ENCODE results near the gene FBLN2.

Gene FBLN2

GRCh38 chr3:13507570-13508339 is 41.2 kb upstream of the FBLN2 start:
- H3K79me2 ChIP-seq (ENCODE audit: insufficient read depth, low read depth): no peaks in the 10 kb centered on the region
- H4K20me1 ChIP-seq (ENCODE audit: insufficient read depth): no peaks in the 10 kb centered on the region
- no peaks in the 10 kb centered on the region for H3K27me3 ChIP-seq (ENCODE audit: insufficient read depth, low read depth)
- TF ChIP-seq CTCF (conservative IDR thresholded peaks at IDR 0.05; ENCODE audit: low read depth, low read length): no peak
- H3K36me3 ChIP-seq (ENCODE audit: insufficient read depth): no peaks in the 10 kb centered on the region
- H3K9ac ChIP-seq: no peak overlapping the region
- H2AFZ ChIP-seq (ENCODE audit: low read depth): no peak overlapping the region
- H3K4me2 ChIP-seq: no peak overlapping the region
- no peak overlapping the region for H3K27ac ChIP-seq
- H3K4me3 ChIP-seq (IDR thresholded peaks at IDR 0.05; ENCODE audit: insufficient read depth, low read depth, low read length): no peak overlapping the region
- no peaks in the 10 kb centered on the region for H3K4me1 ChIP-seq (ENCODE audit: low read depth, poor library complexity, severe bottlenecking)

GRCh38 chr3:13508496-13508895 is 40.4 kb upstream of the FBLN2 start:
- Histone ChIP-seq H3K4me2 (no peak overlapping the region), H3K9ac (no peak overlapping the region), H2AFZ (ENCODE audit: low read depth) (no peak overlapping the region), H3K27ac (no peak overlapping the region), H3K4me3 (IDR thresholded peaks at IDR 0.05; ENCODE audit: insufficient read depth, low read depth, low read length) (no peak overlapping the region), H3K27me3 (ENCODE audit: insufficient read depth, low read depth) (no peaks in the 10 kb centered on the region), H3K36me3 (ENCODE audit: insufficient read depth) (no peaks in the 10 kb centered on the region), H4K20me1 (ENCODE audit: insufficient read depth) (no peaks in the 10 kb centered on the region), H3K79me2 (ENCODE audit: insufficient read depth, low read depth) (no peaks in the 10 kb centered on the region), H3K4me1 (ENCODE audit: low read depth, poor library complexity, severe bottlenecking) (no peaks in the 10 kb centered on the region)
- TF ChIP-seq CTCF (conservative IDR thresholded peaks at IDR 0.05; ENCODE audit: low read depth, low read length): no peak

- Histone ChIP-seq H3K27me3 (ENCODE audit: insufficient read depth, low read depth) (peaks cover 2% of the 10 kb centered on the region; the same call in 1 of the 2 replicates), H3K4me2 (no peak overlapping the region), H3K4me3 (IDR thresholded peaks at IDR 0.05; ENCODE audit: insufficient read depth, low read depth, low read length) (no peak overlapping the region), H4K20me1 (ENCODE audit: insufficient read depth) (no peaks in the 10 kb centered on the region), H3K9ac (no peak overlapping the region), H3K27ac (no peak overlapping the region), H3K4me1 (ENCODE audit: low read depth, poor library complexity, severe bottlenecking) (no peaks in the 10 kb centered on the region), H2AFZ (ENCODE audit: low read depth) (no peak overlapping the region), H3K79me2 (ENCODE audit: insufficient read depth, low read depth) (no peaks in the 10 kb centered on the region), H3K36me3 (ENCODE audit: insufficient read depth) (no peaks in the 10 kb centered on the region)
- TF ChIP-seq CTCF (conservative IDR thresholded peaks at IDR 0.05; ENCODE audit: low read depth, low read length): no peak
Observed at GRCh38 chr3:13509059-13509815, 39.7 kb upstream of the FBLN2 start.

- Histone ChIP-seq H3K79me2 (ENCODE audit: insufficient read depth, low read depth) (no peaks in the 10 kb centered on the region), H2AFZ (ENCODE audit: low read depth) (no peak overlapping the region), H3K4me2 (no peak overlapping the region), H3K36me3 (ENCODE audit: insufficient read depth) (no peaks in the 10 kb centered on the region), H3K4me1 (ENCODE audit: low read depth, poor library complexity, severe bottlenecking) (no peaks in the 10 kb centered on the region), H3K4me3 (IDR thresholded peaks at IDR 0.05; ENCODE audit: insufficient read depth, low read depth, low read length) (no peak overlapping the region), H3K9ac (no peak overlapping the region), H4K20me1 (ENCODE audit: insufficient read depth) (no peaks in the 10 kb centered on the region), H3K27me3 (ENCODE audit: insufficient read depth, low read depth) (peaks cover 8% of the 10 kb centered on the region; the same call in 1 of the 2 replicates), H3K27ac (no peak overlapping the region)
- no peak for TF ChIP-seq CTCF (conservative IDR thresholded peaks at IDR 0.05; ENCODE audit: low read depth, low read length)
Observed at GRCh38 chr3:13509816-13510192, 39.1 kb upstream of the FBLN2 start.
